Measurements from ENCODE around the gene S100A7. TPM values are rescaled to one million over a fixed set of nuclear protein-coding genes. Genes with fewer than 3 reads are reported as not detected.

S100A7 gene
- total and polyA plus RNA-seq, 2 of the 8 experiments (the other 6 are each of a cell fraction or from before 2014, with no cell fraction given) = not detected

GRCh38 chr1:153494976-153495535, 34.6 kb upstream of the S100A7 start (continued):
- no peak for TF ChIP-seq RFX5 (IDR thresholded peaks at IDR 0.05; ENCODE audit: borderline replicate concordance, low read depth, low read length)
- no peak for TF ChIP-seq ASH2L (IDR thresholded peaks at IDR 0.05; ENCODE audit: low read length)
- no peak for TF ChIP-seq SAP30 (IDR thresholded peaks at IDR 0.05; ENCODE audit: insufficient read depth, insufficient replicate concordance, low read length)
- peak in 1 of 2 experiments; percentile 66; a peak in 2 of 3 replicates for TF ChIP-seq EP300 (IDR thresholded peaks at IDR 0.05; ENCODE audit: borderline replicate concordance in 1 of 2, low read depth in 2 of 2, low read length in 2 of 2)
- TF ChIP-seq TEAD4 (IDR thresholded peaks at IDR 0.05; ENCODE audit: low read depth, low read length) = no peak
- no peak for TF ChIP-seq HDAC2 (IDR thresholded peaks at IDR 0.05; ENCODE audit: borderline replicate concordance in 1 of 2, low read depth in 2 of 2, low read length in 2 of 2)
- no peak for TF ChIP-seq RNF2 (IDR thresholded peaks at IDR 0.05; ENCODE audit: borderline replicate concordance, low read depth, low read length, missing control alignments, poor library complexity, severe bottlenecking)
- no peak for TF ChIP-seq POLR2A (IDR thresholded peaks at IDR 0.05; ENCODE audit: control extremely low read depth in 1 of 2, low read depth in 2 of 2, low read length in 2 of 2)
- TF ChIP-seq NRF1 (IDR thresholded peaks at IDR 0.05; ENCODE audit: low read depth, low read length) = no peak
- TF ChIP-seq SIRT6 (IDR thresholded peaks at IDR 0.05; ENCODE audit: low read length) = no peak
- TF ChIP-seq EGR1 (IDR thresholded peaks at IDR 0.05; ENCODE audit: borderline replicate concordance, low read depth, low read length) = peak; percentile 17; the same call in 1 of the 2 replicates
- no peak for TF ChIP-seq RBBP5 (IDR thresholded peaks at IDR 0.05; ENCODE audit: borderline replicate concordance, low read depth, low read length)
- TF ChIP-seq PHF8 (conservative IDR thresholded peaks at IDR 0.05; ENCODE audit: low read depth, low read length) = no peak
- no peak for TF ChIP-seq CEBPB (IDR thresholded peaks at IDR 0.05; ENCODE audit: low read depth, low read length)
- peak; percentile 43; the same call in 1 of the 2 replicates for TF ChIP-seq TAF1 (IDR thresholded peaks at IDR 0.05; ENCODE audit: low read depth, low read length)
- TF ChIP-seq KDM4A (IDR thresholded peaks at IDR 0.05; ENCODE audit: low read depth, low read length, severe bottlenecking) = no peak
- 0 out of 2 replicates have a peak, but pooled peaks have one; percentile 42 for TF ChIP-seq YY1 (IDR thresholded peaks at IDR 0.05; ENCODE audit: low read depth, low read length)
- TF ChIP-seq BCL11A (IDR thresholded peaks at IDR 0.05; ENCODE audit: low read depth in 2 of 2, low read length in 2 of 2) = no peak
- TF ChIP-seq KDM5A (IDR thresholded peaks at IDR 0.05; ENCODE audit: low read length) = no peak
- TF ChIP-seq TBP (IDR thresholded peaks at IDR 0.05; ENCODE audit: low read depth, low read length) = 0 out of 2 replicates have a peak, but pooled peaks have one; percentile 33
- TF ChIP-seq CREB1 (IDR thresholded peaks at IDR 0.05) = peak; percentile 37
- peak; percentile 80 to 94 (median 92) for TF ChIP-seq CTCF (IDR thresholded peaks at IDR 0.05; ENCODE audit: control extremely low read depth in 1 of 3, insufficient read depth in 1 of 3, low read depth in 1 of 3, low read length in 3 of 3)

Measured in H1 (cell line).